Measurements from ENCODE around the gene SOX18. TPM values are rescaled to one million over a fixed set of nuclear protein-coding genes. Genes with fewer than 3 reads are reported as not detected.

Gene SOX18
- total and polyA plus RNA-seq, 2 of the 13 experiments (the other 11 are each of a cell fraction or from before 2014, with no cell fraction given) = 1.6 to 1.9 TPM

GRCh38 chr20:64048402-64049044 is 916 bp downstream of the SOX18 start (continued):
- TF ChIP-seq HMGXB3 (CRISPR knock-in tag; IDR thresholded peaks at IDR 0.05; ENCODE audit: borderline replicate concordance) = no peak
- no peak for TF ChIP-seq SP4 (CRISPR knock-in tag; IDR thresholded peaks at IDR 0.05)
- TF ChIP-seq ZNF331 (CRISPR knock-in tag; IDR thresholded peaks at IDR 0.05) = no peak
- peak; percentile 47; the same call in 1 of the 2 replicates for TF ChIP-seq ZNF768 (CRISPR knock-in tag; IDR thresholded peaks at IDR 0.05)
- 0 out of 2 replicates have a peak, but pooled peaks have one; percentile 26 for TF ChIP-seq BORCS8-MEF2B (CRISPR knock-in tag; IDR thresholded peaks at IDR 0.05)
- no peak for TF ChIP-seq CCDC6 (CRISPR knock-in tag; IDR thresholded peaks at IDR 0.05)
- TF ChIP-seq, protein P1, sequence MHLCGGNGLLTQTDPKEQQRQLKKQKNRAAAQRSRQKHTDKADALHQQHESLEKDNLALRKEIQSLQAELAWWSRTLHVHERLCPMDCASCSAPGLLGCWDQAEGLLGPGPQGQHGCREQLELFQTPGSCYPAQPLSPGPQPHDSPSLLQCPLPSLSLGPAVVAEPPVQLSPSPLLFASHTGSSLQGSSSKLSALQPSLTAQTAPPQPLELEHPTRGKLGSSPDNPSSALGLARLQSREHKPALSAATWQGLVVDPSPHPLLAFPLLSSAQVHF (CRISPR knock-in tag; IDR thresholded peaks at IDR 0.05) = no peak
- TF ChIP-seq RAD21 (CRISPR knock-in tag; IDR thresholded peaks at IDR 0.05) = no peak
- no peak for TF ChIP-seq ZNF446 (CRISPR knock-in tag; IDR thresholded peaks at IDR 0.05)
- TF ChIP-seq, protein P2, sequence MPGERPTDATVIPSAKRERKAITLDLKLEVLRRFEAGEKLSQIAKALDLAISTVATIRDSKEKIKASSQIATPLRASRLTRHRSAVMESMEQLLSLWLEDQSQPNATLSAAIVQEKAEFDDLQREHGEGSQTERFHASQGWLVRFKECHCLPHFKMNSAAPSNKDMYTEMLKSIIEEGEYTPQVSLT (CRISPR knock-in tag; IDR thresholded peaks at IDR 0.05; ENCODE audit: borderline replicate concordance, low read depth) = no peak
- TF ChIP-seq, protein P3, sequence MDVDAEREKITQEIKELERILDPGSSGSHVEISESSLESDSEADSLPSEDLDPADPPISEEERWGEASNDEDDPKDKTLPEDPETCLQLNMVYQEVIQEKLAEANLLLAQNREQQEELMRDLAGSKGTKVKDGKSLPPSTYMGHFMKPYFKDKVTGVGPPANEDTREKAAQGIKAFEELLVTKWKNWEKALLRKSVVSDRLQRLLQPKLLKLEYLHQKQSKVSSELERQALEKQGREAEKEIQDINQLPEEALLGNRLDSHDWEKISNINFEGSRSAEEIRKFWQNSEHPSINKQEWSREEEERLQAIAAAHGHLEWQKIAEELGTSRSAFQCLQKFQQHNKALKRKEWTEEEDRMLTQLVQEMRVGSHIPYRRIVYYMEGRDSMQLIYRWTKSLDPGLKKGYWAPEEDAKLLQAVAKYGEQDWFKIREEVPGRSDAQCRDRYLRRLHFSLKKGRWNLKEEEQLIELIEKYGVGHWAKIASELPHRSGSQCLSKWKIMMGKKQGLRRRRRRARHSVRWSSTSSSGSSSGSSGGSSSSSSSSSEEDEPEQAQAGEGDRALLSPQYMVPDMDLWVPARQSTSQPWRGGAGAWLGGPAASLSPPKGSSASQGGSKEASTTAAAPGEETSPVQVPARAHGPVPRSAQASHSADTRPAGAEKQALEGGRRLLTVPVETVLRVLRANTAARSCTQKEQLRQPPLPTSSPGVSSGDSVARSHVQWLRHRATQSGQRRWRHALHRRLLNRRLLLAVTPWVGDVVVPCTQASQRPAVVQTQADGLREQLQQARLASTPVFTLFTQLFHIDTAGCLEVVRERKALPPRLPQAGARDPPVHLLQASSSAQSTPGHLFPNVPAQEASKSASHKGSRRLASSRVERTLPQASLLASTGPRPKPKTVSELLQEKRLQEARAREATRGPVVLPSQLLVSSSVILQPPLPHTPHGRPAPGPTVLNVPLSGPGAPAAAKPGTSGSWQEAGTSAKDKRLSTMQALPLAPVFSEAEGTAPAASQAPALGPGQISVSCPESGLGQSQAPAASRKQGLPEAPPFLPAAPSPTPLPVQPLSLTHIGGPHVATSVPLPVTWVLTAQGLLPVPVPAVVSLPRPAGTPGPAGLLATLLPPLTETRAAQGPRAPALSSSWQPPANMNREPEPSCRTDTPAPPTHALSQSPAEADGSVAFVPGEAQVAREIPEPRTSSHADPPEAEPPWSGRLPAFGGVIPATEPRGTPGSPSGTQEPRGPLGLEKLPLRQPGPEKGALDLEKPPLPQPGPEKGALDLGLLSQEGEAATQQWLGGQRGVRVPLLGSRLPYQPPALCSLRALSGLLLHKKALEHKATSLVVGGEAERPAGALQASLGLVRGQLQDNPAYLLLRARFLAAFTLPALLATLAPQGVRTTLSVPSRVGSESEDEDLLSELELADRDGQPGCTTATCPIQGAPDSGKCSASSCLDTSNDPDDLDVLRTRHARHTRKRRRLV (CRISPR knock-in tag; IDR thresholded peaks at IDR 0.05) = no peak
- TF ChIP-seq ZNF510 (CRISPR knock-in tag; IDR thresholded peaks at IDR 0.05; ENCODE audit: low read depth) = no peak
- no peak for TF ChIP-seq SIN3B (IDR thresholded peaks at IDR 0.05; ENCODE audit: low read length)
- TF ChIP-seq AGO2 (optimal IDR thresholded peaks at IDR 0.05; ENCODE audit: low read depth, low read length) = no peak
- peak; percentile 70 for TF ChIP-seq ZBTB33 (CRISPR knock-in tag; IDR thresholded peaks at IDR 0.05)
- TF ChIP-seq ATF7-NPFF (CRISPR knock-in tag; IDR thresholded peaks at IDR 0.05; ENCODE audit: low read depth) = no peak
- TF ChIP-seq FOXA3 (CRISPR knock-in tag; IDR thresholded peaks at IDR 0.05) = no peak
- no peak for TF ChIP-seq EED (CRISPR knock-in tag; IDR thresholded peaks at IDR 0.05)

Data from HepG2 (cell line).